DOHH2 (cell line): ENCODE results near the gene SUPT4H1.
A peak's percentile ranks its signal among the peaks of the same experiment; 100 is the strongest.

ENCODE experiments used
- H3F3A ChIP-seq: fragments of 200-600 bp; sonication (generic), shearing (Covaris generic); 2 replicates; pipeline ENCODE4 v1.6.0; 2016; ENCODE audit warnings: antibody characterized with exemption, mild to moderate bottlenecking; ENCODE audit not compliant: control insufficient read depth, insufficient read depth
- H3K27ac ChIP-seq: fragments of 200-600 bp; sonication (generic); 2 replicates; pipeline ENCODE4 v1.5.1; 2014; ENCODE audit warnings: low read depth, mild to moderate bottlenecking, low read length, moderate library complexity
- H3K27me3 ChIP-seq: fragments of 200-600 bp; sonication (generic); 2 replicates; pipeline ENCODE4 v1.6.1; 2014; ENCODE audit warnings: mild to moderate bottlenecking, low read length, mixed read lengths; ENCODE audit not compliant: control insufficient read depth
- H3K36me3 ChIP-seq: fragments of 200-600 bp; sonication (generic); 2 replicates; pipeline ENCODE4 v1.6.1; 2014; ENCODE audit warnings: mild to moderate bottlenecking, low read length, moderate library complexity, mixed read lengths; ENCODE audit not compliant: control insufficient read depth
- H3K4me1 ChIP-seq: fragments of 200-600 bp; sonication (generic); 2 replicates; pipeline ENCODE4 v1.6.1; 2014; ENCODE audit warnings: mild to moderate bottlenecking, low read length, mixed read lengths; ENCODE audit not compliant: control insufficient read depth
- H3K4me2 ChIP-seq: fragments of 200-600 bp; sonication (generic); 2 replicates; pipeline ENCODE4 v1.6.0; 2014; ENCODE audit warnings: mild to moderate bottlenecking, low read length, moderate library complexity
- H3K4me3 ChIP-seq: fragments of 200-600 bp; sonication (generic); 2 replicates; pipeline ENCODE4 v1.5.1; 2014; ENCODE audit warnings: mild to moderate bottlenecking, low read length, mixed read lengths
- H3K79me2 ChIP-seq: fragments of 200-600 bp; sonication (generic); 2 replicates; pipeline ENCODE4 v1.6.1; 2014; ENCODE audit warnings: mild to moderate bottlenecking, low read length, mixed read lengths; ENCODE audit not compliant: control insufficient read depth
- H3K9me2 ChIP-seq: fragments of 200-600 bp; sonication (generic); replicated peaks from 2 replicates; pipeline ENCODE4 v1.6.1; 2014; ENCODE audit warnings: mild to moderate bottlenecking, low read length, mixed read lengths; ENCODE audit not compliant: control insufficient read depth
- H3K9me3 ChIP-seq: fragments of 200-600 bp; sonication (generic); 2 replicates; pipeline ENCODE4 v1.6.1; 2014; ENCODE audit warnings: antibody characterized with exemption, low read length, mixed read lengths; ENCODE audit not compliant: control insufficient read depth, insufficient read depth
- H4K20me1 ChIP-seq: fragments of 200-600 bp; sonication (generic); 2 replicates; pipeline ENCODE4 v1.6.0; 2014; ENCODE audit warnings: low read depth, mild to moderate bottlenecking, antibody characterized with exemption, low read length, moderate library complexity; ENCODE audit not compliant: control insufficient read depth, insufficient read depth
- CTCF ChIP-seq: fragments of 200-600 bp; sonication (generic); IDR thresholded peaks from one replicate; pipeline ENCODE4 v1.5.1; 2014; ENCODE audit warnings: antibody characterized with exemption, mild to moderate bottlenecking, low read depth, low read length; ENCODE audit not compliant: poor library complexity, severe bottlenecking
- EZH2phosphoT487 ChIP-seq: fragments of 200-600 bp; sonication (generic); IDR thresholded peaks from 2 replicates; pipeline ENCODE4 v1.6.1; 2017; ENCODE audit warnings: borderline replicate concordance, mild to moderate bottlenecking, antibody characterized with exemption, low read length, moderate library complexity, mixed read lengths

The SUPT4H1 gene

GRCh38 chr17:58344791-58345157 lies 7.2 kb downstream of the SUPT4H1 start:
- Histone ChIP-seq H3K27me3 (no peaks in the 10 kb centered on the region), H3K27ac (peak overlapping the region; percentile 100), H3K9me3 (no peaks in the 10 kb centered on the region), H3K4me1 (peaks cover 72% of the 10 kb centered on the region), H3K4me2 (peak overlapping the region; percentile 98), H3K4me3 (peak overlapping the region; percentile 78), H3K9me2 (no peaks in the 10 kb centered on the region), H3K36me3 (peaks cover 99% of the 10 kb centered on the region), H3F3A (peaks cover 50% of the 10 kb centered on the region), H3K79me2 (peaks cover 93% of the 10 kb centered on the region), H4K20me1 (no peaks in the 10 kb centered on the region)
- no peak for TF ChIP-seq EZH2phosphoT487
- peak; percentile 80 for TF ChIP-seq CTCF

GRCh38 chr17:58344047-58344790 lies 7.8 kb downstream of the SUPT4H1 start:
- peaks cover 55% of the 10 kb centered on the region for H3F3A ChIP-seq
- H3K9me2 ChIP-seq = no peaks in the 10 kb centered on the region
- H3K27me3 ChIP-seq = no peaks in the 10 kb centered on the region
- H3K4me1 ChIP-seq = peaks cover 73% of the 10 kb centered on the region
- peaks cover 92% of the 10 kb centered on the region for H3K79me2 ChIP-seq
- H3K27ac ChIP-seq = peak overlapping the region; percentile 100
- no peak for TF ChIP-seq EZH2phosphoT487
- TF ChIP-seq CTCF = no peak
- H3K36me3 ChIP-seq = peaks cover 99% of the 10 kb centered on the region
- H3K4me2 ChIP-seq = peak overlapping the region; percentile 98
- H4K20me1 ChIP-seq = no peaks in the 10 kb centered on the region
- H3K4me3 ChIP-seq = peak overlapping the region; percentile 78
- no peaks in the 10 kb centered on the region for H3K9me3 ChIP-seq

GRCh38 chr17:58343131-58343530 lies 8.9 kb downstream of the SUPT4H1 start:
- Histone ChIP-seq H3K4me3 (peak overlapping the region; percentile 78), H3K79me2 (peaks cover 87% of the 10 kb centered on the region), H3K27me3 (no peaks in the 10 kb centered on the region), H4K20me1 (no peaks in the 10 kb centered on the region), H3K9me3 (no peaks in the 10 kb centered on the region), H3K4me2 (peak overlapping the region; percentile 98), H3K9me2 (no peaks in the 10 kb centered on the region), H3F3A (peaks cover 58% of the 10 kb centered on the region), H3K27ac (peak overlapping the region; percentile 100), H3K36me3 (peaks cover 95% of the 10 kb centered on the region), H3K4me1 (peaks cover 82% of the 10 kb centered on the region)
- TF ChIP-seq EZH2phosphoT487 (no peak), CTCF (peak; percentile 17)
